HEK293 (cell line): ENCODE data around the gene LASP1.

ENCODE experiments used
- CTCF ChIA-PET: fragments of 350-600 bp; formaldehyde crosslinking; extraction: SDS; loops from one replicate; lab custom pipeline; 2021; ENCODE audit warnings: antibody characterized with exemption; lab: Yijun Ruan, JAX
- POLR2A ChIA-PET: fragments of 300-600 bp; formaldehyde crosslinking; extraction: SDS; loops from one replicate; lab custom pipeline; 2020; ENCODE audit warnings: antibody characterized with exemption, inconsistent platforms; lab: Yijun Ruan, JAX
- H3K27ac ChIP-seq: fragments of 200-500 bp; sonication (Bioruptor generic); 2 replicates; pipeline ENCODE4 v1.5.1; 2014; ENCODE audit warnings: low read depth, low read length, control low read depth, inconsistent platforms; ENCODE audit errors: extremely low read depth
- H3K36me3 ChIP-seq, 2 experiments: fragments of 200-500 bp in 1 of 2; sonication (Bioruptor generic) in 1 of 2; 1 replicate in 1 of 2; 2 replicates in 1 of 2; pipeline ENCODE4 v1.5.1; 2014 to 2017; ENCODE audit warnings: inconsistent platforms in 2 of 2, low read length in 2 of 2; ENCODE audit not compliant: control insufficient read depth in 2 of 2, insufficient read depth in 1 of 2
- H3K4me1 ChIP-seq: fragments of 200-500 bp; sonication (Bioruptor generic); 2 replicates; pipeline ENCODE4 v1.5.1; 2014; ENCODE audit warnings: mild to moderate bottlenecking, low read length, inconsistent platforms; ENCODE audit not compliant: control insufficient read depth, insufficient read depth
- H3K4me3 ChIP-seq: 2 replicates; pipeline ENCODE4 v1.5.1; 2011; ENCODE audit warnings: low read depth, mild to moderate bottlenecking, control low read depth, low read length, moderate library complexity
- H3K9me3 ChIP-seq: fragments of 200-500 bp; sonication (Bioruptor generic); 2 replicates; pipeline ENCODE4 v1.5.1; 2014; ENCODE audit warnings: low read depth, low read length, inconsistent platforms; ENCODE audit not compliant: control insufficient read depth, insufficient read depth
- CTCF ChIP-seq: fragments of 450-650 bp; formaldehyde crosslinking; IDR thresholded peaks from 2 replicates; pipeline ENCODE4 v1.5.1; 2016; ENCODE audit warnings: missing biosample characterization, missing genetic modification characterization
- GLI4 ChIP-seq: fragments of 450-650 bp; formaldehyde crosslinking; IDR thresholded peaks from 2 replicates; pipeline ENCODE4 v1.5.1; 2016; ENCODE audit warnings: missing biosample characterization, missing genetic modification characterization
- OSR2 ChIP-seq: fragments of 450-650 bp; formaldehyde crosslinking; IDR thresholded peaks from 2 replicates; pipeline ENCODE4 v1.5.1; 2016; ENCODE audit warnings: missing biosample characterization, missing genetic modification characterization
- RBAK ChIP-seq: fragments of 450-650 bp; formaldehyde crosslinking; IDR thresholded peaks from 2 replicates; pipeline ENCODE4 v1.5.1; 2016; ENCODE audit warnings: missing biosample characterization, missing genetic modification characterization
- SP2 ChIP-seq: fragments of 450-650 bp; formaldehyde crosslinking; IDR thresholded peaks from 2 replicates; pipeline ENCODE4 v1.5.1; 2016; ENCODE audit warnings: missing biosample characterization, missing genetic modification characterization
- ZBTB17 ChIP-seq: fragments of 450-650 bp; formaldehyde crosslinking; IDR thresholded peaks from 2 replicates; pipeline ENCODE4 v1.5.1; 2016; ENCODE audit warnings: missing biosample characterization, missing genetic modification characterization
- ZFHX2 ChIP-seq: fragments of 450-650 bp; formaldehyde crosslinking; conservative IDR thresholded peaks from 2 replicates; pipeline ENCODE4 v1.5.1; 2016; ENCODE audit warnings: missing biosample characterization, missing genetic modification characterization
- ZFP37 ChIP-seq: fragments of 450-650 bp; formaldehyde crosslinking; IDR thresholded peaks from 2 replicates; pipeline ENCODE4 v1.5.1; 2016; ENCODE audit warnings: missing biosample characterization, missing genetic modification characterization
- ZFP41 ChIP-seq: fragments of 450-650 bp; formaldehyde crosslinking; IDR thresholded peaks from 2 replicates; pipeline ENCODE4 v1.5.1; 2016; ENCODE audit warnings: missing biosample characterization, missing genetic modification characterization, borderline replicate concordance
- ZNF140 ChIP-seq: fragments of 450-650 bp; formaldehyde crosslinking; IDR thresholded peaks from 2 replicates; pipeline ENCODE4 v1.5.1; 2016; ENCODE audit warnings: missing biosample characterization, missing genetic modification characterization
- ZNF292 ChIP-seq: fragments of 450-650 bp; formaldehyde crosslinking; IDR thresholded peaks from 2 replicates; pipeline ENCODE4 v1.5.1; 2016; ENCODE audit warnings: low read depth, missing biosample characterization, missing genetic modification characterization, borderline replicate concordance
- ZNF341 ChIP-seq: fragments of 450-650 bp; formaldehyde crosslinking; IDR thresholded peaks from 2 replicates; pipeline ENCODE4; 2016; ENCODE audit warnings: low read depth, missing biosample characterization, missing genetic modification characterization
- ZNF473 ChIP-seq: fragments of 450-650 bp; formaldehyde crosslinking; IDR thresholded peaks from 2 replicates; pipeline ENCODE4 v1.5.1; 2017; ENCODE audit warnings: missing biosample characterization, missing genetic modification characterization
- ZNF571 ChIP-seq: fragments of 450-650 bp; formaldehyde crosslinking; IDR thresholded peaks from 2 replicates; pipeline ENCODE4 v1.5.0; 2017; ENCODE audit warnings: missing biosample characterization, missing genetic modification characterization
- ZNF624 ChIP-seq: fragments of 450-650 bp; formaldehyde crosslinking; IDR thresholded peaks from 2 replicates; pipeline ENCODE4 v1.5.1; 2017; ENCODE audit warnings: missing biosample characterization, missing genetic modification characterization
- ZNF707 ChIP-seq: fragments of 450-650 bp; formaldehyde crosslinking; IDR thresholded peaks from 2 replicates; pipeline ENCODE4 v1.5.1; 2016; ENCODE audit warnings: missing biosample characterization, missing genetic modification characterization
- ZNF76 ChIP-seq: fragments of 450-650 bp; formaldehyde crosslinking; IDR thresholded peaks from 2 replicates; pipeline ENCODE4; 2016; ENCODE audit warnings: low read depth, missing biosample characterization, missing genetic modification characterization, borderline replicate concordance
- ZNF768 ChIP-seq: fragments of 450-650 bp; formaldehyde crosslinking; IDR thresholded peaks from 2 replicates; pipeline ENCODE4 v1.5.1; 2018; ENCODE audit warnings: missing biosample characterization, mild to moderate bottlenecking, missing genetic modification characterization
- ZNF830 ChIP-seq: fragments of 450-650 bp; IDR thresholded peaks from 2 replicates; pipeline ENCODE4 v1.5.0; 2018; ENCODE audit warnings: missing biosample characterization, missing genetic modification characterization, low read depth, mild to moderate bottlenecking, moderate library complexity
- ZSCAN30 ChIP-seq: fragments of 450-650 bp; IDR thresholded peaks from 2 replicates; pipeline ENCODE4 v1.5.1; 2018; ENCODE audit warnings: missing biosample characterization, mild to moderate bottlenecking, missing genetic modification characterization, moderate library complexity
- TF ChIP-seq, protein P1 (sequence below): fragments of 450-650 bp; formaldehyde crosslinking; conservative IDR thresholded peaks from 2 replicates; pipeline ENCODE4 v1.5.1; 2016; ENCODE audit warnings: low read depth, missing biosample characterization, missing genetic modification characterization
- TF ChIP-seq, protein P2 (sequence below): fragments of 450-650 bp; formaldehyde crosslinking; IDR thresholded peaks from 2 replicates; pipeline ENCODE4 v1.5.1; 2016; ENCODE audit warnings: missing biosample characterization, missing genetic modification characterization, borderline replicate concordance
- TF ChIP-seq, protein P3 (sequence below): fragments of 450-650 bp; formaldehyde crosslinking; IDR thresholded peaks from 2 replicates; pipeline ENCODE4 v1.5.1; 2016; ENCODE audit warnings: missing biosample characterization, missing genetic modification characterization
- TF ChIP-seq, protein P4 (sequence below): fragments of 450-650 bp; formaldehyde crosslinking; IDR thresholded peaks from 2 replicates; pipeline ENCODE4 v1.5.1; 2016; ENCODE audit warnings: missing biosample characterization, missing genetic modification characterization

LASP1 gene

GRCh38 chr17:38869526-38870258 is at the start of gene LASP1 (continued):
- TF ChIP-seq, protein P1, sequence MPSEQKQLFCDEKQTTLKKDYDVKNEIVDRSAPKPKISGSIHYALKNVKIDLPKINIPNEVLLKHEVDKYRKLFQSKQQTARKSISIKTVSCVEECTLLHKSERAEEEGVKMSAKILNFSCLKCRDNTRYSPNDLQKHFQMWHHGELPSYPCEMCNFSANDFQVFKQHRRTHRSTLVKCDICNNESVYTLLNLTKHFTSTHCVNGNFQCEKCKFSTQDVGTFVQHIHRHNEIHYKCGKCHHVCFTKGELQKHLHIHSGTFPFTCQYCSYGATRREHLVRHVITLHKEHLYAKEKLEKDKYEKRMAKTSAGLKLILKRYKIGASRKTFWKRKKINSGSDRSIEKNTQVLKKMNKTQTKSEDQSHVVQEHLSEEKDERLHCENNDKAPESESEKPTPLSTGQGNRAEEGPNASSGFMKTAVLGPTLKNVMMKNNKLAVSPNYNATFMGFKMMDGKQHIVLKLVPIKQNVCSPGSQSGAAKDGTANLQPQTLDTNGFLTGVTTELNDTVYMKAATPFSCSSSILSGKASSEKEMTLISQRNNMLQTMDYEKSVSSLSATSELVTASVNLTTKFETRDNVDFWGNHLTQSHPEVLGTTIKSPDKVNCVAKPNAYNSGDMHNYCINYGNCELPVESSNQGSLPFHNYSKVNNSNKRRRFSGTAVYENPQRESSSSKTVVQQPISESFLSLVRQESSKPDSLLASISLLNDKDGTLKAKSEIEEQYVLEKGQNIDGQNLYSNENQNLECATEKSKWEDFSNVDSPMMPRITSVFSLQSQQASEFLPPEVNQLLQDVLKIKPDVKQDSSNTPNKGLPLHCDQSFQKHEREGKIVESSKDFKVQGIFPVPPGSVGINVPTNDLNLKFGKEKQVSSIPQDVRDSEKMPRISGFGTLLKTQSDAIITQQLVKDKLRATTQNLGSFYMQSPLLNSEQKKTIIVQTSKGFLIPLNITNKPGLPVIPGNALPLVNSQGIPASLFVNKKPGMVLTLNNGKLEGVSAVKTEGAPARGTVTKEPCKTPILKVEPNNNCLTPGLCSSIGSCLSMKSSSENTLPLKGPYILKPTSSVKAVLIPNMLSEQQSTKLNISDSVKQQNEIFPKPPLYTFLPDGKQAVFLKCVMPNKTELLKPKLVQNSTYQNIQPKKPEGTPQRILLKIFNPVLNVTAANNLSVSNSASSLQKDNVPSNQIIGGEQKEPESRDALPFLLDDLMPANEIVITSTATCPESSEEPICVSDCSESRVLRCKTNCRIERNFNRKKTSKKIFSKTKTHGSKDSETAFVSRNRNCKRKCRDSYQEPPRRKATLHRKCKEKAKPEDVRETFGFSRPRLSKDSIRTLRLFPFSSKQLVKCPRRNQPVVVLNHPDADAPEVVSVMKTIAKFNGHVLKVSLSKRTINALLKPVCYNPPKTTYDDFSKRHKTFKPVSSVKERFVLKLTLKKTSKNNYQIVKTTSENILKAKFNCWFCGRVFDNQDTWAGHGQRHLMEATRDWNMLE (tag by site-specific recombination), result 0 out of 2 replicates have a peak, but pooled peaks have one; percentile 0
- TF ChIP-seq ZNF341 (tag by site-specific recombination) (peak; percentile 52), ZNF473 (no peak)

GRCh38 chr17:38824899-38825761 is 44.7 kb upstream of the LASP1 start, which contains the start of gene CWC25:
TSS of gene CWC25 (minus strand) at chr17:38825321. CDS start at chr17:38825183, 138 bp downstream.
- POLR2A ChIA-PET, result interaction anchor here (0.6 to 1.9 kb wide), 7 partner anchors 9 to 328 kb away, joined by 3 to 12 read pairs (median 9); partner anchors contain the start of genes LASP1 and RPL23
- CTCF ChIA-PET, result interaction anchor here (0.6 to 0.9 kb wide), 3 partner anchors 48 to 328 kb away, joined by 3 to 4 read pairs (median 3); no protein-coding TSS in a partner anchor
- Histone ChIP-seq H3K36me3 (peaks cover 14 to 17% of the 10 kb centered on the region in 2 experiments), H3K4me1 (no peaks in the 10 kb centered on the region), H3K27ac (peak within 1 kb of the TSS; percentile 94), H3K9me3 (no peaks in the 10 kb centered on the region), H3K4me3 (peak within 1 kb of the TSS; percentile 80)
- TF ChIP-seq RBAK (tag by site-specific recombination) (no peak), ZSCAN30 (0 out of 2 replicates have a peak, but pooled peaks have one; percentile 50), GLI4 (peak; percentile 51; the same call in 1 of the 2 replicates), ZFP37 (tag by site-specific recombination) (peak; percentile 95), ZNF624 (tag by site-specific recombination) (no peak), ZBTB17 (tag by site-specific recombination) (peak; percentile 97), ZNF140 (tag by site-specific recombination) (no peak), ZFP41 (tag by site-specific recombination) (no peak), ZNF707 (no peak), ZNF830 (tag by site-specific recombination) (no peak), ZNF768 (tag by site-specific recombination) (no peak), ZNF76 (tag by site-specific recombination) (peak; percentile 85), ZFHX2 (tag by site-specific recombination) (peak; percentile 45; the same call in 1 of the 2 replicates), ZNF571 (tag by site-specific recombination) (no peak), OSR2 (no peak), ZNF292 (tag by site-specific recombination) (no peak), SP2 (tag by site-specific recombination) (peak; percentile 88), CTCF (tag by site-specific recombination) (no peak)
- TF ChIP-seq, protein P2, sequence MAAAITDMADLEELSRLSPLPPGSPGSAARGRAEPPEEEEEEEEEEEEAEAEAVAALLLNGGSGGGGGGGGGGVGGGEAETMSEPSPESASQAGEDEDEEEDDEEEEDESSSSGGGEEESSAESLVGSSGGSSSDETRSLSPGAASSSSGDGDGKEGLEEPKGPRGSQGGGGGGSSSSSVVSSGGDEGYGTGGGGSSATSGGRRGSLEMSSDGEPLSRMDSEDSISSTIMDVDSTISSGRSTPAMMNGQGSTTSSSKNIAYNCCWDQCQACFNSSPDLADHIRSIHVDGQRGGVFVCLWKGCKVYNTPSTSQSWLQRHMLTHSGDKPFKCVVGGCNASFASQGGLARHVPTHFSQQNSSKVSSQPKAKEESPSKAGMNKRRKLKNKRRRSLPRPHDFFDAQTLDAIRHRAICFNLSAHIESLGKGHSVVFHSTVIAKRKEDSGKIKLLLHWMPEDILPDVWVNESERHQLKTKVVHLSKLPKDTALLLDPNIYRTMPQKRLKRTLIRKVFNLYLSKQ (tag by site-specific recombination), result no peak
- TF ChIP-seq, protein P3, sequence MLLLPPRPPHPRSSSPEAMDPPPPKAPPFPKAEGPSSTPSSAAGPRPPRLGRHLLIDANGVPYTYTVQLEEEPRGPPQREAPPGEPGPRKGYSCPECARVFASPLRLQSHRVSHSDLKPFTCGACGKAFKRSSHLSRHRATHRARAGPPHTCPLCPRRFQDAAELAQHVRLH (tag by site-specific recombination), result peak; percentile 95
- TF ChIP-seq, protein P4, sequence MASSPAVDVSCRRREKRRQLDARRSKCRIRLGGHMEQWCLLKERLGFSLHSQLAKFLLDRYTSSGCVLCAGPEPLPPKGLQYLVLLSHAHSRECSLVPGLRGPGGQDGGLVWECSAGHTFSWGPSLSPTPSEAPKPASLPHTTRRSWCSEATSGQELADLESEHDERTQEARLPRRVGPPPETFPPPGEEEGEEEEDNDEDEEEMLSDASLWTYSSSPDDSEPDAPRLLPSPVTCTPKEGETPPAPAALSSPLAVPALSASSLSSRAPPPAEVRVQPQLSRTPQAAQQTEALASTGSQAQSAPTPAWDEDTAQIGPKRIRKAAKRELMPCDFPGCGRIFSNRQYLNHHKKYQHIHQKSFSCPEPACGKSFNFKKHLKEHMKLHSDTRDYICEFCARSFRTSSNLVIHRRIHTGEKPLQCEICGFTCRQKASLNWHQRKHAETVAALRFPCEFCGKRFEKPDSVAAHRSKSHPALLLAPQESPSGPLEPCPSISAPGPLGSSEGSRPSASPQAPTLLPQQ (tag by site-specific recombination), result peak; percentile 70; the same call in 1 of the 2 replicates
